Liver (tissue), 3 donors: ENCODE data around the gene HS3ST3B1.

ENCODE experiments used
- ATF3 ChIP-seq: IDR thresholded peaks from 2 replicates; pipeline ENCODE4 v1.6.1; 2016; ENCODE audit warnings: antibody characterized with exemption
- CTCF ChIP-seq: fragments of 150-350 bp; IDR thresholded peaks from 2 replicates; pipeline ENCODE4 v1.5.1; 2017; ENCODE audit warnings: improper control_type of control experiment, low read depth, low read length; ENCODE audit not compliant: missing input control
- FOXA2 ChIP-seq: IDR thresholded peaks from 2 replicates; pipeline ENCODE4 v1.6.1; 2016; ENCODE audit warnings: antibody characterized with exemption
- HNF4G ChIP-seq: IDR thresholded peaks from 2 replicates; pipeline ENCODE4 v1.6.1; 2016; ENCODE audit warnings: antibody characterized with exemption
- JUND ChIP-seq, 2 donors: IDR thresholded peaks; 2 replicates each; pipeline ENCODE4 v1.6.1; 2016; ENCODE audit warnings: antibody characterized with exemption in 2 of 2
- MAX ChIP-seq: IDR thresholded peaks from 2 replicates; pipeline ENCODE4 v1.6.1; 2016; ENCODE audit warnings: antibody characterized with exemption
- RAD21 ChIP-seq, 2 donors: IDR thresholded peaks; 2 replicates each; pipeline ENCODE4 v1.6.1; 2016; ENCODE audit warnings: antibody characterized with exemption in 2 of 2, mild to moderate bottlenecking in 2 of 2
- REST ChIP-seq: IDR thresholded peaks from 2 replicates; pipeline ENCODE4 v1.6.1; 2016; ENCODE audit warnings: antibody characterized with exemption, mild to moderate bottlenecking
- YY1 ChIP-seq: IDR thresholded peaks from 2 replicates; pipeline ENCODE4 v1.6.1; 2016; ENCODE audit warnings: antibody characterized with exemption, mild to moderate bottlenecking
- ZBTB33 ChIP-seq: IDR thresholded peaks from 2 replicates; pipeline ENCODE4 v1.6.1; 2016; ENCODE audit warnings: antibody characterized with exemption
- donor health status: healthy.
- donor health status: healthy.

GRCh38 chr17:14302091-14302430, 1.2 kb downstream of the HS3ST3B1 start:
- TF ChIP-seq CTCF: no peak
- no peak for TF ChIP-seq RAD21 (IDR thresholded peaks at IDR 0.05)
- TF ChIP-seq ZBTB33: no peak
- TF ChIP-seq JUND (IDR thresholded peaks at IDR 0.05): no peak
- no peak for TF ChIP-seq HNF4G
- no peak for TF ChIP-seq REST
- TF ChIP-seq MAX: no peak
- TF ChIP-seq YY1: peak; percentile 55
- TF ChIP-seq ATF3: no peak
- no peak for TF ChIP-seq FOXA2
